ENCODE data around the gene FOXB1. TPM values are rescaled to one million over a fixed set of nuclear protein-coding genes. Genes with fewer than 3 reads are reported as not detected.

The FOXB1 gene
- polyA plus RNA-seq, 1 donor from 2014 or later: not detected

DNA sequence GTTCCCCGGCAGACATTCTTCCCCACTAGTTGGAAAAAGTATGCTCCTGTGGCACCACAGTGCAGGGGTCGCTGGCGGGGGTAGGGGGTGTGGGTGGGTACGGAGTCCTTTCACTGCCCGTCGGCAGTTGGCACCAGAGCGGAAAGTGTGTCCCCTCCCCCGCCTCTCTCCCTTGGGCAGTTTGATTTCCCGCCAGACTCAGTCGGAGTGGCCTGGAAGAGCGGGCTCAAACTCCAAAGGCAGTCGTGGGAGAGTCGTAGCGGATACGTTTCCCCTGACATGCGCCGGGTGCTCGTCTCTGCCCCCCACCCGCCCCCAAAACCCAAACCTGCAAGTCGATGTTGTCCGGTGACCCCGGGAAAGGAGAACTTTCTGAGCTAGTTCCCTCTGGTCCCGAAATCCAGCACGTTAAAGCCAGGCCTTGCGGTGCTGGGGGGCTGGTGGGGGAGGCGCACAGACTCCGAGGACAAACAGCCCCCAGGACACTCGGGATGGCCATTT is 4.4 kb upstream of the FOXB1 start:
- Histone ChIP-seq H3K36me3 (ENCODE audit: insufficient read depth, low read length) (no peaks in the 10 kb centered on the region), H3K79me2 (replicated peaks; ENCODE audit: insufficient read depth, low read length) (no peaks in the 10 kb centered on the region), H3K9me2 (ENCODE audit: insufficient read depth, low read length) (no peaks in the 10 kb centered on the region), H4K20me1 (ENCODE audit: insufficient read depth) (no peaks in the 10 kb centered on the region), H3K9me3 (ENCODE audit: low read length) (no peaks in the 10 kb centered on the region), H3F3A (ENCODE audit: insufficient read depth, low read length, poor library complexity, severe bottlenecking) (no peaks in the 10 kb centered on the region), H3K27me3 (ENCODE audit: insufficient read depth, low read depth, low read length) (peaks cover 99% of the 10 kb centered on the region), H3K27ac (ENCODE audit: low read length) (no peak overlapping the region), H3K4me3 (ENCODE audit: low read length) (no peak overlapping the region), H2AFZ (ENCODE audit: low read depth, low read length) (no peak overlapping the region), H3K9ac (ENCODE audit: low read length) (no peak overlapping the region), H3K4me2 (ENCODE audit: low read length) (no peak overlapping the region)
- TF ChIP-seq MXI1 (conservative IDR thresholded peaks at IDR 0.05; ENCODE audit: poor library complexity, severe bottlenecking) (no peak), RAD21 (conservative IDR thresholded peaks at IDR 0.05) (no peak), EP300 (conservative IDR thresholded peaks at IDR 0.05; ENCODE audit: poor library complexity, severe bottlenecking) (no peak)

GRCh38 chr15:60000113-60000823 is 3.8 kb upstream of the FOXB1 start:
- Histone ChIP-seq H3F3A (ENCODE audit: insufficient read depth, low read length, poor library complexity, severe bottlenecking) (no peaks in the 10 kb centered on the region), H3K27ac (ENCODE audit: low read length) (no peak overlapping the region), H4K20me1 (ENCODE audit: insufficient read depth) (no peaks in the 10 kb centered on the region), H3K4me2 (ENCODE audit: low read length) (no peak overlapping the region), H3K79me2 (replicated peaks; ENCODE audit: insufficient read depth, low read length) (no peaks in the 10 kb centered on the region), H3K36me3 (ENCODE audit: insufficient read depth, low read length) (no peaks in the 10 kb centered on the region), H3K27me3 (ENCODE audit: insufficient read depth, low read depth, low read length) (peaks cover 99% of the 10 kb centered on the region), H3K4me3 (ENCODE audit: low read length) (no peak overlapping the region), H3K9me2 (ENCODE audit: insufficient read depth, low read length) (no peaks in the 10 kb centered on the region), H3K9me3 (ENCODE audit: low read length) (no peaks in the 10 kb centered on the region), H2AFZ (ENCODE audit: low read depth, low read length) (no peak overlapping the region), H3K9ac (ENCODE audit: low read length) (no peak overlapping the region)
- TF ChIP-seq EZH2 (IDR thresholded peaks at IDR 0.05; ENCODE audit: borderline replicate concordance, insufficient read depth, low read length, poor library complexity, severe bottlenecking): peak; percentile 22
- TF ChIP-seq TAF1 (IDR thresholded peaks at IDR 0.05; ENCODE audit: low read depth): no peak
- peak; percentile 31 for TF ChIP-seq POLR2AphosphoS5 (IDR thresholded peaks at IDR 0.05)

GRCh38 chr15:60000824-60001609 is 3.1 kb upstream of the FOXB1 start:
- H3K79me2 ChIP-seq (replicated peaks; ENCODE audit: insufficient read depth, low read length): no peaks in the 10 kb centered on the region
- H3K4me3 ChIP-seq (ENCODE audit: low read length): no peak overlapping the region
- no peak overlapping the region for H3K27ac ChIP-seq (ENCODE audit: low read length)
- H3K4me2 ChIP-seq (ENCODE audit: low read length): no peak overlapping the region
- no peaks in the 10 kb centered on the region for H3K36me3 ChIP-seq (ENCODE audit: insufficient read depth, low read length)
- no peaks in the 10 kb centered on the region for H4K20me1 ChIP-seq (ENCODE audit: insufficient read depth)
- H3K9ac ChIP-seq (ENCODE audit: low read length): no peak overlapping the region
- no peaks in the 10 kb centered on the region for H3K9me2 ChIP-seq (ENCODE audit: insufficient read depth, low read length)
- no peak overlapping the region for H2AFZ ChIP-seq (ENCODE audit: low read depth, low read length)
- TF ChIP-seq EZH2 (IDR thresholded peaks at IDR 0.05; ENCODE audit: borderline replicate concordance, insufficient read depth, low read length, poor library complexity, severe bottlenecking) (peak; percentile 1), CTCF (IDR thresholded peaks at IDR 0.05; ENCODE audit: poor library complexity, severe bottlenecking) (no peak)
- H3F3A ChIP-seq (ENCODE audit: insufficient read depth, low read length, poor library complexity, severe bottlenecking): no peaks in the 10 kb centered on the region
- no peaks in the 10 kb centered on the region for H3K9me3 ChIP-seq (ENCODE audit: low read length)
- H3K27me3 ChIP-seq (ENCODE audit: insufficient read depth, low read depth, low read length): peaks cover 99% of the 10 kb centered on the region
